ENCODE measurements around the gene FHIT. TPM values are rescaled to one million over a fixed set of nuclear protein-coding genes. Genes with fewer than 3 reads are reported as not detected.

The FHIT gene
- total and polyA plus RNA-seq, 2 experiments from 2014 or later: 0.22 to 0.90 TPM

DNA sequence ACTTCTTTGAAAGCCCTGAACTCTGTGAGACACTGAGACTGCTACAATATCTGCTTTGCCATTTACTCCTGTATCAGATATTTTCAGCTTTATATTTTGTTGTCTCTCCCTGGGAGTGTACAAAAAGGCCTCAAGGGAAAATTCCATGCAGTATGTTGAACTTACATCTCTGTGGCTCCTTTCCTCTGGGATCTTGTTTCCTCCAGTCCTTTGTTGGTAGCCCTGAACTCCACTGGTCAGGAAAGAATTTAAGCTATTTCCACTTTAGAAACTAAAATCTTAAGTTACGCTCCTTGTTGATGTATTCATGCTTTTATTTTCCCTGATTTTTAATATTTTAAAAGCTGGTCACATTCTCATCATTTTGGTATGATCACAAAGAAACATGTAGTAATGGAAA lies 277.9 kb downstream of the FHIT start:
- Histone ChIP-seq H3F3A (ENCODE audit: insufficient read depth) (no peaks in the 10 kb centered on the region), H3K9me2 (ENCODE audit: insufficient read depth) (no peaks in the 10 kb centered on the region), H2AFZ (no peak overlapping the region), H3K4me1 (ENCODE audit: insufficient read depth) (no peaks in the 10 kb centered on the region), H3K36me3 (ENCODE audit: low read depth) (no peaks in the 10 kb centered on the region), H3K27ac (no peak overlapping the region), H3K79me2 (ENCODE audit: insufficient read depth) (no peaks in the 10 kb centered on the region), H4K20me1 (ENCODE audit: insufficient read depth) (no peaks in the 10 kb centered on the region), H3K27me3 (replicated peaks; ENCODE audit: insufficient read depth) (no peaks in the 10 kb centered on the region), H3K4me3 (no peak overlapping the region), H3K9me3 (ENCODE audit: low read depth) (no peaks in the 10 kb centered on the region), H3K4me2 (ENCODE audit: unreplicated experiment) (no peak overlapping the region), H3K9ac (no peak overlapping the region)
- DNase-seq: no peak
- WGBS, 2 experiments (ENCODE audit: low coverage in 1 of 2, low lambda C conversion rate in 2 of 2, missing lambda C conversion rate in 2 of 2): 41 to 56% methylated on average over 1 of the region's 1 CpG
- TF ChIP-seq EZH2phosphoT487 (IDR thresholded peaks at IDR 0.05; ENCODE audit: insufficient read depth, low read depth): no peak
- no peak for TF ChIP-seq EZH2 (IDR thresholded peaks at IDR 0.05; ENCODE audit: insufficient read depth, poor library complexity, severe bottlenecking)
- in situ Hi-C loops (cut with MboI): loop anchor here (25.0 kb wide), 1 partner anchor 1386 kb away; no protein-coding TSS in a partner anchor

- in situ Hi-C loops (cut with MboI): loop anchor here (25.0 kb wide), 1 partner anchor 1385 kb away; no protein-coding TSS in a partner anchor
- Histone ChIP-seq H3K27ac (no peak overlapping the region), H3K79me2 (ENCODE audit: insufficient read depth) (no peaks in the 10 kb centered on the region), H3K4me3 (no peak overlapping the region), H3K27me3 (replicated peaks; ENCODE audit: insufficient read depth) (no peaks in the 10 kb centered on the region), H3K9me3 (ENCODE audit: low read depth) (no peaks in the 10 kb centered on the region), H3K4me2 (ENCODE audit: unreplicated experiment) (no peak overlapping the region), H3K9me2 (ENCODE audit: insufficient read depth) (no peaks in the 10 kb centered on the region), H3K36me3 (ENCODE audit: low read depth) (no peaks in the 10 kb centered on the region), H3K4me1 (ENCODE audit: insufficient read depth) (no peaks in the 10 kb centered on the region), H3K9ac (no peak overlapping the region), H4K20me1 (ENCODE audit: insufficient read depth) (no peaks in the 10 kb centered on the region), H3F3A (ENCODE audit: insufficient read depth) (no peaks in the 10 kb centered on the region), H2AFZ (no peak overlapping the region)
- DNase-seq: no peak
- no peak for TF ChIP-seq EZH2phosphoT487 (IDR thresholded peaks at IDR 0.05; ENCODE audit: insufficient read depth, low read depth)
- TF ChIP-seq EZH2 (IDR thresholded peaks at IDR 0.05; ENCODE audit: insufficient read depth, poor library complexity, severe bottlenecking): no peak
These were observed 278.7 kb downstream of the FHIT start for GRCh38 chr3:60972599-60972998.

GRCh38 chr3:60970850-60971249 lies 280.4 kb downstream of the FHIT start:
- Histone ChIP-seq H3K4me1 (ENCODE audit: insufficient read depth) (no peaks in the 10 kb centered on the region), H3F3A (ENCODE audit: insufficient read depth) (no peaks in the 10 kb centered on the region), H3K27me3 (replicated peaks; ENCODE audit: insufficient read depth) (no peaks in the 10 kb centered on the region), H2AFZ (no peak overlapping the region), H4K20me1 (ENCODE audit: insufficient read depth) (no peaks in the 10 kb centered on the region), H3K9me2 (ENCODE audit: insufficient read depth) (no peaks in the 10 kb centered on the region), H3K4me3 (no peak overlapping the region), H3K79me2 (ENCODE audit: insufficient read depth) (no peaks in the 10 kb centered on the region), H3K27ac (no peak overlapping the region), H3K36me3 (ENCODE audit: low read depth) (no peaks in the 10 kb centered on the region), H3K4me2 (ENCODE audit: unreplicated experiment) (no peak overlapping the region), H3K9ac (no peak overlapping the region), H3K9me3 (ENCODE audit: low read depth) (no peaks in the 10 kb centered on the region)
- no peak for DNase-seq
- WGBS, 2 experiments (ENCODE audit: low coverage in 1 of 2, low lambda C conversion rate in 2 of 2, missing lambda C conversion rate in 2 of 2): 50 to 51% methylated on average over 4 of the region's 4 CpGs
- in situ Hi-C loops (cut with MboI): loop anchor here (25.0 kb wide), 1 partner anchor 1384 kb away; no protein-coding TSS in a partner anchor
- no peak for TF ChIP-seq EZH2 (IDR thresholded peaks at IDR 0.05; ENCODE audit: insufficient read depth, poor library complexity, severe bottlenecking)
- no peak for TF ChIP-seq EZH2phosphoT487 (IDR thresholded peaks at IDR 0.05; ENCODE audit: insufficient read depth, low read depth)

- no peaks in the 10 kb centered on the region for H4K20me1 ChIP-seq (ENCODE audit: insufficient read depth)
- H3K27ac ChIP-seq: no peak overlapping the region
- no peak overlapping the region for H3K9ac ChIP-seq
- in situ Hi-C loops (cut with MboI): loop anchor here (25.0 kb wide), 1 partner anchor 1380 kb away; no protein-coding TSS in a partner anchor
- no peak overlapping the region for H2AFZ ChIP-seq
- H3K36me3 ChIP-seq (ENCODE audit: low read depth): no peaks in the 10 kb centered on the region
- H3K27me3 ChIP-seq (replicated peaks; ENCODE audit: insufficient read depth): no peaks in the 10 kb centered on the region
- H3K4me2 ChIP-seq (ENCODE audit: unreplicated experiment): no peak overlapping the region
- H3K9me3 ChIP-seq (ENCODE audit: low read depth): no peaks in the 10 kb centered on the region
- H3K4me1 ChIP-seq (ENCODE audit: insufficient read depth): no peaks in the 10 kb centered on the region
- H3F3A ChIP-seq (ENCODE audit: insufficient read depth): no peaks in the 10 kb centered on the region
- 29 to 40% methylated on average over 1 of the region's 1 CpG for WGBS, 2 experiments (ENCODE audit: low coverage in 1 of 2, low lambda C conversion rate in 2 of 2, missing lambda C conversion rate in 2 of 2)
- no peak for DNase-seq
- H3K9me2 ChIP-seq (ENCODE audit: insufficient read depth): no peaks in the 10 kb centered on the region
- TF ChIP-seq EZH2 (IDR thresholded peaks at IDR 0.05; ENCODE audit: insufficient read depth, poor library complexity, severe bottlenecking) (no peak), EZH2phosphoT487 (IDR thresholded peaks at IDR 0.05; ENCODE audit: insufficient read depth, low read depth) (no peak)
- H3K4me3 ChIP-seq: no peak overlapping the region
- no peaks in the 10 kb centered on the region for H3K79me2 ChIP-seq (ENCODE audit: insufficient read depth)
These were observed 284.1 kb downstream of the FHIT start for GRCh38 chr3:60967141-60967540.

DNA sequence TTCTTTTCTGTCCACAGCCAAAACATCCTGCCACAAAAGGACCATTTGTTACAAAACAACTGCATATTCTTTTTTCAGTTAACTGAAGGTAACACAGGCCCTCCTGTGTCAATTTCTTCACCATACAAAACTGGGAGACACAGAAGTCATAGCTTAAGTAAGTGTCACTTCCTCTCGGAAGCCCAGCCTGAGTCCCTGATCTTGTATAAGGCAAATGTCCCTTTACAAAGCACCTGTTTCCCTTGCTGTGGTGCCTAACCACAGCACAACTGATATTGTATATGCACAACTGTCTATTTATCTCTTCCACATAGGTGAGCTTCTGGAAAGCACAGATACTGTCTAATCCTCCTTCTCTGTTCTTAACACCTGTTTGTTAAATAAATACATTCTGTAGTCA lies 293.7 kb downstream of the FHIT start:
- H4K20me1 ChIP-seq (ENCODE audit: insufficient read depth): no peaks in the 10 kb centered on the region
- in situ Hi-C loops (cut with MboI): loop anchor here (25.0 kb wide), 1 partner anchor 1370 kb away; no protein-coding TSS in a partner anchor
- H3K27ac ChIP-seq: no peak overlapping the region
- H3K36me3 ChIP-seq (ENCODE audit: low read depth): no peaks in the 10 kb centered on the region
- no peak overlapping the region for H3K4me2 ChIP-seq (ENCODE audit: unreplicated experiment)
- no peaks in the 10 kb centered on the region for H3K9me2 ChIP-seq (ENCODE audit: insufficient read depth)
- H3K79me2 ChIP-seq (ENCODE audit: insufficient read depth): no peaks in the 10 kb centered on the region
- no peaks in the 10 kb centered on the region for H3K27me3 ChIP-seq (replicated peaks; ENCODE audit: insufficient read depth)
- no peaks in the 10 kb centered on the region for H3K9me3 ChIP-seq (ENCODE audit: low read depth)
- H2AFZ ChIP-seq: no peak overlapping the region
- peaks cover 17% of the 10 kb centered on the region for H3K4me1 ChIP-seq (ENCODE audit: insufficient read depth)
- no peak for DNase-seq
- TF ChIP-seq EZH2phosphoT487 (IDR thresholded peaks at IDR 0.05; ENCODE audit: insufficient read depth, low read depth) (no peak), EZH2 (IDR thresholded peaks at IDR 0.05; ENCODE audit: insufficient read depth, poor library complexity, severe bottlenecking) (no peak)
- 45 to 52% methylated on average over 1 of the region's 1 CpG for WGBS, 2 experiments (ENCODE audit: low coverage in 1 of 2, low lambda C conversion rate in 2 of 2, missing lambda C conversion rate in 2 of 2)
- no peak overlapping the region for H3K9ac ChIP-seq
- no peak overlapping the region for H3K4me3 ChIP-seq
- H3F3A ChIP-seq (ENCODE audit: insufficient read depth): peaks cover 20% of the 10 kb centered on the region

Measured in GM23248 (cell line).